ENCODE results near the gene ALPL. TPM values are rescaled to one million over a fixed set of nuclear protein-coding genes. Genes with fewer than 3 reads are reported as not detected.
A peak's percentile ranks its signal among the peaks of the same experiment; 100 is the strongest.

Gene ALPL
- total RNA-seq, 1 experiment from 2014 or later: 140 TPM

- TF ChIP-seq ZNF425 (CRISPR knock-in tag; conservative IDR thresholded peaks at IDR 0.05) (no peak), MYBL2 (CRISPR knock-in tag; IDR thresholded peaks at IDR 0.05) (no peak), ZBTB21 (CRISPR knock-in tag; IDR thresholded peaks at IDR 0.05; ENCODE audit: borderline replicate concordance) (no peak), NR1H2 (CRISPR knock-in tag; IDR thresholded peaks at IDR 0.05) (no peak), IRF2 (CRISPR knock-in tag; IDR thresholded peaks at IDR 0.05; ENCODE audit: borderline replicate concordance, low read depth) (no peak)
These were observed 17.2 kb downstream of the ALPL start (continued) for GRCh38 chr1:21526441-21526840.

GRCh38 chr1:21530368-21531016 lies 21.3 kb downstream of the ALPL start:
- Mint-ChIP-seq H3K4me1 (peaks cover 33% of the 10 kb centered on the region), H3K27me3 (ENCODE audit: low read depth) (no peaks in the 10 kb centered on the region), H3K36me3 (0 out of 2 replicates have a peak, but pooled peaks cover 3% of the 10 kb centered on the region), H3K9me3 (no peaks in the 10 kb centered on the region), H3K27ac (peak overlapping the region; percentile 44), H3K4me3 (no peak overlapping the region)
- ChIA-PET POLR2A (no interaction called here), CTCF (interaction anchor here (0.5 to 1.1 kb wide), 2 partner anchors 22 to 172 kb away, joined by 3 to 4 read pairs; no protein-coding TSS in a partner anchor)
- DNase-seq (ENCODE audit: low spot score) (no peak), ATAC-seq (no peak)
- TF ChIP-seq ZBTB43 (CRISPR knock-in tag; IDR thresholded peaks at IDR 0.05): no peak
- no peak for TF ChIP-seq TEAD1 (CRISPR knock-in tag; IDR thresholded peaks at IDR 0.05)
- TF ChIP-seq FOXK1 (CRISPR knock-in tag; IDR thresholded peaks at IDR 0.05): no peak
- no peak for TF ChIP-seq MLX (CRISPR knock-in tag; IDR thresholded peaks at IDR 0.05)
- TF ChIP-seq JUN (CRISPR knock-in tag; IDR thresholded peaks at IDR 0.05): no peak
- no peak for TF ChIP-seq HMGA2 (CRISPR knock-in tag; IDR thresholded peaks at IDR 0.05)
- no peak for TF ChIP-seq CBFB (CRISPR knock-in tag; IDR thresholded peaks at IDR 0.05; ENCODE audit: low read depth)
- TF ChIP-seq ZNF671 (CRISPR knock-in tag; IDR thresholded peaks at IDR 0.05): no peak
- TF ChIP-seq ZNF423 (CRISPR knock-in tag; IDR thresholded peaks at IDR 0.05): no peak

- DNase-seq (ENCODE audit: low spot score) (no peak), ATAC-seq (no peak)
- peaks cover 34% of the 10 kb centered on the region for H3K4me1 Mint-ChIP-seq
- H3K4me3 Mint-ChIP-seq: no peak overlapping the region
- no peaks in the 10 kb centered on the region for H3K9me3 Mint-ChIP-seq
- no peak overlapping the region for H3K27ac Mint-ChIP-seq
- CTCF ChIA-PET: no interaction called here
- H3K36me3 Mint-ChIP-seq: 0 out of 2 replicates have a peak, but pooled peaks cover 3% of the 10 kb centered on the region
- H3K27me3 Mint-ChIP-seq (ENCODE audit: low read depth): no peaks in the 10 kb centered on the region
- POLR2A ChIA-PET: no interaction called here
- TF ChIP-seq TCF7 (CRISPR knock-in tag; IDR thresholded peaks at IDR 0.05; ENCODE audit: low read depth) (no peak), IRF2 (CRISPR knock-in tag; IDR thresholded peaks at IDR 0.05; ENCODE audit: borderline replicate concordance, low read depth) (no peak), FOXP1 (CRISPR knock-in tag; IDR thresholded peaks at IDR 0.05; ENCODE audit: borderline replicate concordance) (no peak), ZNF671 (CRISPR knock-in tag; IDR thresholded peaks at IDR 0.05) (no peak), PRRX2 (CRISPR knock-in tag; IDR thresholded peaks at IDR 0.05) (no peak), ATF2 (CRISPR knock-in tag; IDR thresholded peaks at IDR 0.05; ENCODE audit: borderline replicate concordance, low read depth) (no peak), KAT7 (CRISPR knock-in tag; IDR thresholded peaks at IDR 0.05; ENCODE audit: borderline replicate concordance) (no peak), TP53 (CRISPR knock-in tag; IDR thresholded peaks at IDR 0.05) (no peak), ZNF396 (CRISPR knock-in tag; IDR thresholded peaks at IDR 0.05; ENCODE audit: borderline replicate concordance) (no peak), GTF2I (CRISPR knock-in tag; conservative IDR thresholded peaks at IDR 0.05) (no peak), MAX (CRISPR knock-in tag; IDR thresholded peaks at IDR 0.05) (no peak), CBFB (CRISPR knock-in tag; IDR thresholded peaks at IDR 0.05; ENCODE audit: low read depth) (no peak), SMAD3 (CRISPR knock-in tag; IDR thresholded peaks at IDR 0.05; ENCODE audit: borderline replicate concordance) (no peak), SP1 (CRISPR knock-in tag; conservative IDR thresholded peaks at IDR 0.05) (no peak)
These were observed 22.0 kb downstream of the ALPL start for GRCh38 chr1:21531241-21531640.
